Gastrocnemius medialis (tissue), 4 donors: ENCODE data around the gene CXorf58.

Experiments
- POLR2A ChIP-seq, 2 donors: fragments of 450-650 bp; IDR thresholded peaks; one replicate each; pipeline ENCODE4 v1.6.1; 2017; ENCODE audit warnings: antibody characterized with exemption in 2 of 2, mild to moderate bottlenecking in 2 of 2, moderate library complexity in 2 of 2
- TF ChIP-seq, protein P1 (sequence below), 5 experiments: fragments of 450-650 bp in 3 of 5; fragments of 200-600 bp in 2 of 5; sonication (generic) in 2 of 5; IDR thresholded peaks in 4 of 5; conservative IDR thresholded peaks in 1 of 5; 1 replicate in 4 of 5; 2 replicates in 1 of 5; pipeline ENCODE4 v1.5.1; 2016 to 2019; ENCODE audit warnings: antibody characterized with exemption in 5 of 5, mild to moderate bottlenecking in 3 of 5, moderate library complexity in 3 of 5

DNA sequence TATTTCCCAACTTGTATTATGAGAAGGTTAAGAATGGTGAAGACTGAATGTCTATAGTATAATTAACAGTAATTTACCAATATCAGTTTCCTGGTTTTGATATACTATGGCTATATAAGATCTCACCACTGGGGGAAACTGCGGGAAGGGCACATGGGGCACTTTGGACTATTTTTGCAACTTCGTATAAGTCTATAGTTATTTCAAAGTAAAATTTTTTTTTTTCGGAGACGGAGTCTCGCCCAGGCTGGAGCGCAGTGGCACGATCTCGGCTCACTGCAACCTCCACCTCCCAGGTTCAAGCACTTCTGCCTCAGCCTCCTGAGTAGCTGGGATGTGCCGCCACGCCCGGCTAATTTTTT, 46.1 kb downstream of the CXorf58 start:
- TF ChIP-seq, protein P1, sequence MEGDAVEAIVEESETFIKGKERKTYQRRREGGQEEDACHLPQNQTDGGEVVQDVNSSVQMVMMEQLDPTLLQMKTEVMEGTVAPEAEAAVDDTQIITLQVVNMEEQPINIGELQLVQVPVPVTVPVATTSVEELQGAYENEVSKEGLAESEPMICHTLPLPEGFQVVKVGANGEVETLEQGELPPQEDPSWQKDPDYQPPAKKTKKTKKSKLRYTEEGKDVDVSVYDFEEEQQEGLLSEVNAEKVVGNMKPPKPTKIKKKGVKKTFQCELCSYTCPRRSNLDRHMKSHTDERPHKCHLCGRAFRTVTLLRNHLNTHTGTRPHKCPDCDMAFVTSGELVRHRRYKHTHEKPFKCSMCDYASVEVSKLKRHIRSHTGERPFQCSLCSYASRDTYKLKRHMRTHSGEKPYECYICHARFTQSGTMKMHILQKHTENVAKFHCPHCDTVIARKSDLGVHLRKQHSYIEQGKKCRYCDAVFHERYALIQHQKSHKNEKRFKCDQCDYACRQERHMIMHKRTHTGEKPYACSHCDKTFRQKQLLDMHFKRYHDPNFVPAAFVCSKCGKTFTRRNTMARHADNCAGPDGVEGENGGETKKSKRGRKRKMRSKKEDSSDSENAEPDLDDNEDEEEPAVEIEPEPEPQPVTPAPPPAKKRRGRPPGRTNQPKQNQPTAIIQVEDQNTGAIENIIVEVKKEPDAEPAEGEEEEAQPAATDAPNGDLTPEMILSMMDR (IDR thresholded peaks at IDR 0.05 in 4 of 5, conservative IDR thresholded peaks at IDR 0.05 in 1 of 5) = no peak
- no peak for TF ChIP-seq POLR2A (IDR thresholded peaks at IDR 0.05)
